WI38 (cell line): ENCODE data around the gene KANSL1L.

Experiments used
- H3K4me3 ChIP-seq: 2 replicates; pipeline ENCODE4 v1.5.1; 2011; ENCODE audit warnings: low read depth, mild to moderate bottlenecking, control low read depth, low read length
- TF ChIP-seq, protein P1 (sequence below): IDR thresholded peaks from 2 replicates; pipeline ENCODE4 v1.5.1; 2012; ENCODE audit warnings: low read depth, mild to moderate bottlenecking, control low read depth, low read length

KANSL1L gene

DNA sequence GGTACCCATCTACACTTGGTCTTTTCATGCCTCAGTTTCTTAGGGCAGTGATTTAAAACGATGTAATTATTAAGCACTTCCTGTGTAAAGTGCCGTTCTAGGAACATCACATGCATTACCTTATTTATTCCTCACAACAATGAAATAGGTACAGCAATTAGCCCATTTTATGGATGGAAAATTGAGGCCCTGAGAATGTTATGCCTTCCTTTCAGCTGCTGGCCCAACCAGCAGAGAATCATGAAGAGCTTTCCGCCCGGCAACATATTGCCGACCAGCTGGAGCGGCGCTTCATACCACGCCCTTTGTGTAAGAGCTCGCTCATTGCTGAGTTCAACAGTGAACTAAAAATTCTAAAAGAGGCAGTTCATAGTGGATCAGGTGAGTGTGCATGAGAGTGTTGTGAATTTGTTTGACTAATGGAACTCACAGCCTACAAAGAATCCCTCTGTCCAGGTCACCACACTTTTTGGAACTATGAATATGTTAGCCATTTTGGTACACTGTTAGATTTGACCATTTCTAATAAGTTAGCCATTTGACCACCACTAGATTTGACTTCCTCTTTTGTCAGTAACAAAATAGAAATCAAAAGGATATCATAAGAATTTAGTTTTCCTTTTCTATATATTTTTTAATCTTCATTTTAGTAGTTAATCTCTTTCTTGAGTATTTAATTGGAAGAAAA lies 194.4 kb downstream of the KANSL1L start:
- H3K4me3 ChIP-seq = no peak overlapping the region
- TF ChIP-seq, protein P1, sequence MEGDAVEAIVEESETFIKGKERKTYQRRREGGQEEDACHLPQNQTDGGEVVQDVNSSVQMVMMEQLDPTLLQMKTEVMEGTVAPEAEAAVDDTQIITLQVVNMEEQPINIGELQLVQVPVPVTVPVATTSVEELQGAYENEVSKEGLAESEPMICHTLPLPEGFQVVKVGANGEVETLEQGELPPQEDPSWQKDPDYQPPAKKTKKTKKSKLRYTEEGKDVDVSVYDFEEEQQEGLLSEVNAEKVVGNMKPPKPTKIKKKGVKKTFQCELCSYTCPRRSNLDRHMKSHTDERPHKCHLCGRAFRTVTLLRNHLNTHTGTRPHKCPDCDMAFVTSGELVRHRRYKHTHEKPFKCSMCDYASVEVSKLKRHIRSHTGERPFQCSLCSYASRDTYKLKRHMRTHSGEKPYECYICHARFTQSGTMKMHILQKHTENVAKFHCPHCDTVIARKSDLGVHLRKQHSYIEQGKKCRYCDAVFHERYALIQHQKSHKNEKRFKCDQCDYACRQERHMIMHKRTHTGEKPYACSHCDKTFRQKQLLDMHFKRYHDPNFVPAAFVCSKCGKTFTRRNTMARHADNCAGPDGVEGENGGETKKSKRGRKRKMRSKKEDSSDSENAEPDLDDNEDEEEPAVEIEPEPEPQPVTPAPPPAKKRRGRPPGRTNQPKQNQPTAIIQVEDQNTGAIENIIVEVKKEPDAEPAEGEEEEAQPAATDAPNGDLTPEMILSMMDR = no peak

DNA sequence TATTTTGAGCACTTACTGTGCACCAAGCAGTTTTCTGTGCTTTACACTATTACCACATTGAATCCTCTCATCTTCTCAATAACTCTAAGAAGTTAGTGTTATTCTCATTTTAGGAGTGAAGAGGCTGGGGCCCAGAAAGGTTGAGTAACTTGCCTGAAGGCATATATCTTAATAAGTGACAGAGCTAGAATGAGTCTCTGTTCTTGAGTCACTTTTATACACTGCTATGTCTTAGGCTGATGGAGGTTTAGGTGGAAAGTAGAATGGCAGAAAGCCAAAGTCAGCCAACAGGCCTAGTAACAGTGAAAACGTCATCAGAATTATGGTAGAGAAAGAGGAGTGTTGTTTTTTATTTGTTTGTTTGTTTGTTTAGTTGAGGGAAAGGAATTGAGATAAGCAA lies 196.6 kb downstream of the KANSL1L start:
- TF ChIP-seq, protein P1 = no peak
- no peak overlapping the region for H3K4me3 ChIP-seq

DNA sequence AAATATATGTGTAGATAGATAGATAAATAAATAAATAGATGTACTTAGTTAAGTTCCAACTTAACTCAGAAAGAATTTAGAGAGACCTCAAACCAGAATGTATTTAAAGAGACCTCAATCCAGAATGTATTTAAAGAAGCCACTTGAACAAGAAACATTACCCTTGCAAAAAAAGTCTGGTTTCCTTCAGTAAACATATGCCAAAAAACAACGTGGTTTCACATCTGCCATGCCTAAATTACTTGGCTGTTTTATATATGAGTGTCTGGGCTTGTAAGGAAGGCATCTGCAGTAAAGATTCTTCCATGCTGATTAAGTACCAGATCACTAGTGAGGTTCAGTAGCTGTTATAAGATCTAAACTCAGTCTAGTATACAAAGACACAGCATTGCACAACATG lies 197.9 kb downstream of the KANSL1L start:
- TF ChIP-seq, protein P1 = no peak
- H3K4me3 ChIP-seq = no peak overlapping the region
